Limb (tissue), 2 donors: ENCODE data around the gene NDOR1.
"Not testable (repeated sequence)": the region's sequence is repeated elsewhere in the genome, so short reads cannot be mapped to it uniquely, and the experiment has no call there.

Source experiments
- DNase-seq, 2 donors: peaks; one replicate each; pipeline ENCODE4 v3.0.0-alpha.2; 2016; ENCODE audit errors: extremely low spot score in 2 of 2

Gene NDOR1

DNA sequence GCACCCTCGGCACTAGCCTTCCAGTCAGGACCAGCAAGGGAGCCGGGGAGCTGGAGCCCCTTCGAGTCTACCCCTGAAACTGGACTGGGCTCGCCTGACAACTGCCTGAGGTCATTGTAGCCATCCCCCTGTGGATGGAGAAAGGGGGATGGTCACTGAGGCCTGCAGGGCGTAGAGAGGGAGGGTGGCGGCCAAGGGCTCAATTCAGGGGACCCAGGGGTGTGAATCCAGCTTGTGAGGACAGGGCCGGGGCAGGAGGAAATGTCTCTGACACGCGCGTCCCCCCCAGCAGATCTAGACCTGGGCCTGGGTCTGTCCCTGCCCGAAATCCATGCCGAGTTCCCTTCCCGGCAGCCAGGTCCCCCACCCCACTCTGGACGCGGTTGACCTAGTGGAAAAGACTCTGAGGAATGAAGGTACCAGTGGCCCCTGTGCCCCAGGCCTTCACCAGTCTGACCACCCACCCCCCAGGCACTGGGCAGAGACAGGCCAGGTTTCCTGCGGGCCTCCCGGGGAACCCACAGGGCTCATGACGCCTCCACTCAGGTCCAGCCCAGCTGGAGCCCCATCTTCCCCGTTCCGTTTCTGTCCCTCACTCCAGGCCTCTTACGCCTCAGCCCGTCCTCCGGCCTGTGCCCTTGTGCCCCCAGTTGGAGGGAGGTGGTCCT, 26.0 kb downstream of the NDOR1 start:
- no peak for DNase-seq

DNA sequence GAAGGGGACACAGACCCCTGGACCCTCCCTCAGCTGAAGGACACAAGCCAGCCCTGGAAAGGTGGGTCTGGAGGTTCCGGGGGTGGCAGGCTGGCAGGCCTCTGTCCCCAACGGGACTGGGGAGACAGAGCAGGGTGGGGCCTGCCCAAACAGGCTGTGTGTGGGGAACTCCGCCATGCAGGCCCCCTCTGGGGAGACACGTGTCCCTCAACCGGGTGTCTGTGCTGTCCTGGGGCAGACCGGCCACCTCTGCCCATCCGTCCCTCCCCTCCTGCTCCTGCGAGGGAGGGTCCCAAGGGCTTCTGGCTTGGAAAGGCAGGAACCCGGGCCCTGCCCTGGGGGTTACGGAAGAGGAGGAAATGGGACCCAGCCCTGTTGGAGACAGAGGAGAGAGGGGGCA, 26.6 kb downstream of the NDOR1 start:
- DNase-seq = no peak

DNA sequence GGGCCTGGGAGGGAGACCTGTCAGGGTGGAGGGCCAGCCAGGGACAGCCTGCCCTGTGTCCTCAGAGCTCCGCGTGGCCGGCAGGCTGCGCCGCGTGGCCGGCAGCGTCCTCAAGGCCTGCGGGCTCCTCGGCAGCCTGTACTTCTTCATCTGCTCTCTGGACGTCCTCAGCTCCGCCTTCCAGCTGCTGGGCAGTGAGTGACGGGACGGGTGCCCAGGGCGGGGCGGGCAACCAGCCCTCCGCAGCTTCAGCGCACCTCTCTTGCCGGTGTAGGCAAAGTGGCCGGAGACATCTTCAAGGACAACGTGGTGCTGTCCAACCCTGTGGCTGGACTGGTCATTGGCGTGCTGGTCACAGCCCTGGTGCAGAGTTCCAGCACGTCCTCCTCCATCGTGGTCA, 27.0 kb downstream of the NDOR1 start:
- no peak for DNase-seq

DNA sequence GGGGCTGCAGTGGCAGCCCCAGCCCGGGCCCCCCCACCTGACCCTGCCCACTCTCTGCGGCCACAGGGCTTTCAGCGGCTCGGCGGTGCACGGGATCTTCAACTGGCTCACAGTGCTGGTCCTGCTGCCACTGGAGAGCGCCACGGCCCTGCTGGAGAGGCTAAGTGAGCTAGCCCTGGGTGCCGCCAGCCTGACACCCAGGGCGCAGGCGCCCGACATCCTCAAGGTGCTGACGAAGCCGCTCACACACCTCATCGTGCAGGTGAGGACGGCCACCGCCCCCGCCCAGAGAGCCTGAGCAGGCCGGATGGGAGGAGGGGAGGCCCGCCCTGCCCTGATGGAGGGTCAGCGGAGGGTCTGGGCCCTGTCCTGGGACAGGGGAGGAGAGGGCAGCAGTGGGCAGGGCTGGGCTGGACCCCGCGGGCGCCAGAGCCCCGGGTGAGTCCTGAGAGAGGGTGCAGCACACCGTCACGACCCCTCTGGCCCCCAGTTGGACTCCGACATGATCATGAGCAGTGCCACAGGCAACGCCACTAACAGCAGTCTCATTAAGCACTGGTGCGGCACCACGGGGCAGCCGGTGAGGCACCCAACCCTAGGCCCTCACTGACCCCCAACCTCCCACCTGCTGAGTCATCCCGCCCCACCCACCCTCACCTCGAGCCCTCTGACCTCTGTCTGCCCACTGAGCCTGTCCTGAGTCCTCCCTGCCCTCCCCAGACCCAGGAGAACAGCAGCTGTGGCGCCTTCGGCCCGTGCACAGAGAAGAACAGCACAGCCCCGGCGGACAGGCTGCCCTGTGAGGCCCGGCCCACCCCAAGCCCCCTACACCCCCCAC, 27.9 kb downstream of the NDOR1 start:
- no peak for DNase-seq

DNA sequence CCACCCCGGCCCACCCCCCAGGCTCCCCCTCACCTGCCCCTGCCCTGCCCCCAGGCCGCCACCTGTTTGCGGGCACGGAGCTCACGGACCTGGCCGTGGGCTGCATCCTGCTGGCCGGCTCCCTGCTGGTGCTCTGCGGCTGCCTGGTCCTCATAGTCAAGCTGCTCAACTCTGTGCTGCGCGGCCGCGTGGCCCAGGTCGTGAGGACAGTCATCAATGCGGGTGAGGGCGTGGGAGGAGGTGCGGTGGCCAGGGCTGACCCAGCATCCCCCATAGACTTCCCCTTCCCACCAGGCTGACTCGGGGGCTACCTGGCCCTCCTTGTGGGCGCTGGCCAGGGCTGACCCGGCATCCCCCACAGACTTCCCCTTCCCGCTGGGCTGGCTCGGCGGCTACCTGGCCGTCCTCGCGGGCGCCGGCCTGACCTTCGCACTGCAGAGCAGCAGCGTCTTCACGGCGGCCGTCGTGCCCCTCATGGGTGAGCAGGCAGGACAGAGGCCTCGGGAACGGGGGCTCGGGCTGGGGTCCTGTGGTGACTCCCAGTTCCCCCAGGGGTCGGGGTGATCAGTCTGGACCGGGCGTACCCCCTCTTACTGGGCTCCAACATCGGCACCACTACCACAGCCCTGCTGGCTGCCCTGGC, 28.7 kb downstream of the NDOR1 start:
- DNase-seq = no peak

- DNase-seq = no peak
Observed at GRCh38 chr9:137234758-137235423, 29.4 kb downstream of the NDOR1 start.

DNA sequence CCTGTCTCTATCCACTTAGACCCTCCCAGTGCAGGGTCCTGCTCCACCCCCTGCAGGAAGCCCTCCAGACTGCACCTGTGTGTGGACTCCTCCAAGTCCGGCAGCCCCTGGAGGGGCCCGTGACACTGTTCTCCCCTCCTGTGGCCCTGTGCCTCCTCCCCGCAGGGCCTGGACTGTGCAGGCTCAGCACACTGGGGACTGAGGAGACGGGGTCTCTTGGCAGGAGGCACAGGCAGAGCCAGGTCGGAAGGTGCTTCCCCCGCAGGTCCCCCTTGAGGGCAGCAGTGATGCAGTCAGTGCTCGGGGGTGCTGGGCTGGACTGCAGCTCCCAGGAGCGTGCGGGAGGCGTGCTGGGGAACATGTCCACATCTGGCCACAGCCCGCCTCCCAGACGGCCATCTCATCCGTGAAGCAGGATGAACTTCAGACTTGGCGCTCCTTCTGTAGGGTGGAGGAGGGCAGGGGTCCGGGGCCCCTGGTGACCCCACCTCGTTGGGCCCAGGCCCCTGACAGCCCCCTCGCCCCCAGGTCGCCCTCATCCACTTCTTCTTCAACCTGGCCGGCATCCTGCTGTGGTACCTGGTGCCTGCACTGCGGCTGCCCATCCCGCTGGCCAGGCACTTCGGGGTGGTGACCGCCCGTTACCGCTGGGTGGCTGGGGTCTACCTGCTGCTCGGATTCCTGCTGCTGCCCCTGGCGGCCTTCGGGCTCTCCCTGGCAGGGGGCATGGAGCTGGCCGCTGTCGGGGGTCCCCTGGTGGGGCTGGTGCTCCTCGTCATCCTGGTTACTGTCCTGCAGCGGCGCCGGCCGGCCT, 30.1 kb downstream of the NDOR1 start:
- DNase-seq = no peak

DNA sequence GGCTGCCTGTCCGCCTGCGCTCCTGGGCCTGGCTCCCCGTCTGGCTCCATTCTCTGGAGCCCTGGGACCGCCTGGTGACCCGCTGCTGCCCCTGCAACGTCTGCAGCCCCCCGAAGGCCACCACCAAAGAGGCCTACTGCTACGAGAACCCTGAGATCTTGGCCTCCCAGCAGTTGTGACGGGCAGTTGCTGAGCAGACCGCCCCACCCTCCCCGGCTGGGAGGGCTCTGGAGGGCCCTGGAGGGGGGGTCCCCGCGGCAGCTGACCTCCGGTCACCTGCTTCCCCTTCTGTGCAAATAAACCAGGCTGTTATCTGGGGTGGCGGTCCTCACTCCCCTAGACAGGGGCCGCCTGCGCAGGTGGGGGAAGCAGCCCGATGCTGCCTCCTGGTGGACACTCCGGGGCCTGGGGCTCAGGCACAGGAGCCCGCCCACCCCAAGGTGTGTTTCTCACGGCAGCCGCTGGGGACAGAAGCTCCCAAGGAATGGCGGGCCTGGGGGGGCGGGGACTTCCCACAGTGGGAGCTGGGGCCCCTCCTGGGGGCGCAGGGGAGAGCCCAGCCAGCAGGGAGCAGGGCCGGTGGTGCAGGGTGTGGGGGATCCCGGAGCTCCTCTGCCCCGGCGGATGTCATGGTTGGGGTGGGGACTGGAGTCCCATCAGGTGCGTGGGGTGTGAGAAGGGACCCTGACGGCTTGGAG, 30.9 kb downstream of the NDOR1 start:
- DNase-seq = peak; percentile 83 to 91

- DNase-seq = no peak
Observed at GRCh38 chr9:137236936-137237421, 31.5 kb downstream of the NDOR1 start.

DNA sequence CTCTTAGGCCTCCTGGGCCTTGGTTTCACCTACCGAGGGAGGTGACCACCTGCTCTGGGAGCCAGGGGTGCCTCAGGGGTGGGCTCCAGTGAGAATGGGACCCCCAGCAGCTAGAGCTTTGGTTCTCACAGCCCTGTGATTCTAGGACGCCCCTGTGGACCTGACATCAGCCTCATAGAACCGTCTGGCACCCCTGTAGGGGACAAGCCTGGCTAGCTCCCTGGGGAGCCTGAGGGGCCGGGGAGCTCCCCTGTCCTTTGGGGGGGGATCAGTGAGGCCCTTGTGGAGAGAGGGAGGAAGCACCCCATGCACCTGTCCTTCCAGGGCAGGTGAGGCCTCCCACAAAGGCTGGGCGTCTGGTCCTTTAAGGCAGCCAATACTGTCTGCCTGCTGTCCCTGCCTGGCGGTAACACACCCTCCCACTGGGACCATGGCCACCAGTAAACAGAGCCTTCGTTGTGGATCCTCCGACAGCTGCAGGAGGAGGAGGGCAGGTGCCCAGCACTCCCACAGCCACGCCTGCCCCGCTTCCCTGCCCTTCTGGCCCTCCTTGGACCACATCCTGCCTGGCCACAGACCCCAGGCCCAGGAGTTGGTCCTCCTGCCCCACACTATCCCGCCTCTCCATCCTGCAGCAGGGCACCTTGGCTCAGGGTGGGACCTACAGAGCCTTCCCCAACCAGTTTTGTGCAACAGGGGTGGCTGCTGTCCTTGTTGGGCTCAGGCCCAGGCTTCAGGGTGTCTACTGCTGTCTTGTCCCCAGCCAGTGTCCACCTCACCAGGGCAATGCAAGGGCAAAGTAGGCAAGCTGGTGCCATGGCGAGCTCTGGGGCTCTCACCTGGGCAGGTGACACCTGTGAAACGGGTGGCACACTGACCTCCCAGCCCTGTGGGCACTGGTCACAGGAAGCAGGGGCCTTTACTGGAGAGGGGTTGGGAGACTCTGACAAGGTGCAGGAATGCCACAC, 32.5 kb downstream of the NDOR1 start:
- no peak for DNase-seq

DNA sequence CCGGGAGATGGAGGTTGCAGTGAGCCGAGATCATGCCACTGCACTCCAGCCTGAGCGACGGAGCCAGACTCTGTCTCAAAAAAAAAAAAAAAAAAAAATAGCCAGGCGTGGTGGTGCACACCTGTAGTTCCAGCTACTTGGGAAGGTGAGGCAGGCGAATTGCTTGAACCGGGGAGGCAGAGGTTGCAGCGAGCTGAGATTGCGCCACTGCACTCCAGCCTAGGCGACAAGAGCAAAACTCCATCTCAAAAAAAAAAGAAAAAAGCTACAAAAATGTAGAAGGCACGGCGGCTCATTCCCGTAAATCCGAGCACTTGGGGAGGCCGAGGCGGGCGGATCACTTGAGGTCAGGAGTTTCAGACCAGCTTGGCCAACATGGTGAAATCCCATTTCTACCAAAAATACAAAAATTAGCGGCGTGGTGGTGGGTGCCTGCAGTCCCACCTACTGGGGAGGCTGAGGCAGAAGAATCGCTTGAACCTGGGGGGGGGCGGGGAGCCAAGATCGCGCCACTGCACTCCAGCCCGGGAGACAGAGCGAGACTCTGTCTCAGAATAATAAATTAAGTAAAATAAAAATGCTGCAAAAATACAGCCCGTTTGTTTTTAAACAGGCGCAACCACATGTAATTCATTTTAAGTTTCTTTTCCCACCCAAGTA, 34.2 kb downstream of the NDOR1 start:
- DNase-seq = not testable (repeated sequence)

- DNase-seq = peak; percentile 56 to 85
Observed at GRCh38 chr9:137240318-137240840, 34.9 kb downstream of the NDOR1 start.

DNA sequence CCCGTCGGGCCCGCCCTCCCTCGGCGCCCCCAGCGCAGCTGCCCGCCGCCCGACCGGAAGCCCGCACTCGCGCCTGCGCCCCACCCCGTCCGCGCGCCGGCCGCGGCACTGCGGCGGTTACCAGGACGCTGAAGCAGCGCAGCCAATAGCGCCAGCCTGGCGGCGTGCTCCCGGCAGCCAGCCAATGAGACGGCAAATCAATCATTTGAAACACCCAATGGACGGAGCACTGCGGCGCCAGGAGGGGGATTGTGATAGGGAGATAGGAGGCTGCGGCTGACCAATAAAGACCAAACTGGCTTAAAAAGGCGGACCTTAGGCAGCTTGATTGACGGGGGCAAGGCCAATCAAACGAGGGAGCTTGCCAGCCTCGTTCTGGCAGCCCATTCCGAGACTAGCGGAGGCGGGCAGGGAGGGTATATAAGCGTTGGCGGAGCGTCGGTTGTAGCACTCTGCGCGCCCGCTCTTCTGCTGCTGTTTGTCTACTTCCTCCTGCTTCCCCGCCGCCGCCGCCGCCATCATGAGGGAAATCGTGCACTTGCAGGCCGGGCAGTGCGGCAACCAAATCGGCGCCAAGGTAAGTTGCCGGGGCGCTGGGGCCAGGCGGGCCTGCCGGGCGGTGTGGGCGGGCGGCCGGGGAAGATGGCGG, 35.5 kb downstream of the NDOR1 start, which contains the start of gene TUBB4B:
Gene TUBB4B (plus strand): TSS at position 447 of the 649 bp plus-strand sequence. CDS start 74 bp downstream, at position 521.
- DNase-seq = peak; percentile 99 to 100

DNA sequence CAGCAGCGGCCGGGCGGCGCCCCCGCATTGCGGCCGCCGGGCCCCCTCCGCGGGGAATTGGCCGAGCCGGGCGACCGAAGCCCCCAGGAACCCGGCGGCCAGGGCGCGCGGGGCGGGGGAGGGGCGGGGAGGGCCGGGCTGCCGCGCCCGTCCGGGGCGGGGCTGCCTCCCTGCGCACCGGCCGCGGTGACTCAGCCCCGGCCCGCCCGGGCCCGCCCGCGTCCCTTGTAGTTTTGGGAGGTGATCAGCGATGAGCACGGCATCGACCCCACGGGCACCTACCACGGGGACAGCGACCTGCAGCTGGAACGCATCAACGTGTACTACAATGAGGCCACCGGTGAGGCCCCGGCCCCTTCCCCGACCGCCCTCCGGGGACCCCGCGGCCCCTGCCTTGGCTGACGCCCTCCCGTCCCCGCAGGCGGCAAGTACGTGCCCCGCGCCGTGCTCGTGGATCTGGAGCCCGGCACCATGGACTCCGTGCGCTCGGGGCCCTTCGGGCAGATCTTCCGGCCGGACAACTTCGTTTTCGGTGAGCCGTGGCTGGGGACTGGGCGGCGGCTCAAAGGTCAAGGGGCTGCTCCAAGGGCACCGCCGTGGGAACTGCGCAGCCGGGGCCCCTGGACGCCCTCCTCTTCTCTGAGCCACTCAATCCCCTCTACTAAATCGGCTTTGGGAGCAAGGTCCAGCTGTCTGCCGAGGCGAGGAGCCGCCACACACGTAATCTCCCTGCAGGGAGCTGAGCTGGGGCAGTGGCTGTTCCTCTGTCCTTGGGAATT, 36.2 kb downstream of the NDOR1 start:
- no peak for DNase-seq

GRCh38 chr9:137242269-137243203, 37.0 kb downstream of the NDOR1 start:
- DNase-seq = no peak

DNA sequence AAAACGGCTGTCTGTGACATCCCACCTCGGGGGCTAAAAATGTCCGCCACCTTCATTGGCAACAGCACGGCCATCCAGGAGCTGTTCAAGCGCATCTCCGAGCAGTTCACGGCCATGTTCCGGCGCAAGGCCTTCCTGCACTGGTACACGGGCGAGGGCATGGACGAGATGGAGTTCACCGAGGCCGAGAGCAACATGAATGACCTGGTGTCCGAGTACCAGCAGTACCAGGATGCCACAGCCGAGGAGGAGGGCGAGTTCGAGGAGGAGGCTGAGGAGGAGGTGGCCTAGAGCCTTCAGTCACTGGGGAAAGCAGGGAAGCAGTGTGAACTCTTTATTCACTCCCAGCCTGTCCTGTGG, 37.7 kb downstream of the NDOR1 start:
- DNase-seq = not testable (repeated sequence)
